Heart left ventricle (tissue), 16 donors: Measurements from ENCODE around the gene RNF130. TPM values are rescaled to one million over a fixed set of nuclear protein-coding genes. Genes with fewer than 3 reads are reported as not detected.

ENCODE experiments used
- ATAC-seq, 4 donors: fragments of 200-7000 bp; cut with Tn5 transposase; one replicate each; pipeline ENCODE4 v1.9.1; 2020 to 2022; ENCODE audit warnings: moderate library complexity in 4 of 4, mild to moderate bottlenecking in 3 of 4, moderate number of reproducible peaks in 1 of 4
- DNase-seq, 5 donors: peaks; one replicate each; pipeline ENCODE4 v3.0.0-alpha.2; 2020
- H3K27ac ChIP-seq, 12 donors: fragments of 200-600 bp; sonication (generic) in 4 of 12; one replicate each; pipeline versions ENCODE4 v1.5.0 to v1.8.0; 2016 to 2022; ENCODE audit warnings: mild to moderate bottlenecking in 2 of 12
- H3K27me3 ChIP-seq, 9 donors: fragments of 200-600 bp; sonication (generic) in 2 of 9; one replicate each; pipeline versions ENCODE4 v1.5.1 to v1.8.0; 2016 to 2022; ENCODE audit warnings: mild to moderate bottlenecking in 3 of 9
- H3K36me3 ChIP-seq, 9 donors: fragments of 200-600 bp; sonication (generic) in 2 of 9; one replicate each; pipeline versions ENCODE4 v1.5.0 to v1.8.0; 2018 to 2022; ENCODE audit warnings: mild to moderate bottlenecking in 2 of 9
- H3K4me1 ChIP-seq, 12 donors: fragments of 200-600 bp; sonication (generic) in 4 of 12; one replicate each; pipeline versions ENCODE4 v1.5.0 to v1.8.0; 2016 to 2022; ENCODE audit warnings: mild to moderate bottlenecking in 3 of 12
- H3K4me3 ChIP-seq, 12 donors: fragments of 200-600 bp; sonication (generic) in 4 of 12; one replicate each; pipeline versions ENCODE4 v1.5.0 to v1.8.0; 2017 to 2022; ENCODE audit warnings: mild to moderate bottlenecking in 9 of 12, moderate library complexity in 4 of 12
- H3K9me3 ChIP-seq, 12 donors: fragments of 200-600 bp; sonication (generic) in 4 of 12; one replicate each; pipeline versions ENCODE4 v1.5.0 to v1.8.0; 2016 to 2022; ENCODE audit warnings: mild to moderate bottlenecking in 1 of 12
- CTCF ChIP-seq, 12 donors: fragments of 200-600 bp; sonication (generic) in 4 of 12; IDR thresholded peaks; one replicate each; pipeline versions ENCODE4 v1.5.0 to v1.8.0; 2018 to 2022; ENCODE audit warnings: antibody characterized with exemption in 12 of 12, mild to moderate bottlenecking in 5 of 12
- POLR2A ChIP-seq, 2 donors: fragments of 450-650 bp; IDR thresholded peaks; one replicate each; pipeline ENCODE4 v1.6.1; 2017; ENCODE audit warnings: antibody characterized with exemption in 2 of 2, mild to moderate bottlenecking in 2 of 2, moderate library complexity in 2 of 2
- WGBS, 4 donors: extraction: QIAGEN DNeasy Blood & Tissue Kit in 2 of 4; methylation state at CpG; one replicate each; pipeline versions ENCODE4 v1.1.5 to v1.1.7; 2013 to 2018; 5-methylcytosine and 5-hydroxymethylcytosine counted together
- intact Hi-C, 10 donors: fragments of 100-400 bp; cut with DNase I; formaldehyde crosslinking; loops; one replicate each; pipeline versions ENCODE4 v1.11.1 to v1.14.2; 2022
- polyA plus RNA-seq, 2 donors: library from polyadenylated mRNA; stranded (reverse); fragments of 200-250 nt; gene quantifications; one replicate each; pipeline ENCODE4 v1.2.3, GENCODE V29; 2013
- total RNA-seq, 9 donors: library from RNA; depleted of rRNA in 2 of 9; stranded (reverse); fragments of >200 nt in 2 of 9; fragmentation: NEBNext Ultra II Directional in 3 of 9; extraction: Animal tissue kit (Norgen Biotek cat#: 25700) in 3 of 9; gene quantifications; one replicate each; pipeline versions ENCODE4 v1.1.0 to v1.2.4, GENCODE V29; 2016 to 2023
- donor health status: ischemic (EF 13 %, LVEDD 7.1; RV severe dilation, severe dysfunction).
- donor health status: healthy with polysubstance abuse.
- donor health status: DM: no; HTN: yes; CAD: no.
- donor health status: DM: no; HTN: no; CAD: no.
- donor health status: ischemic (EF 25% LVEDD 6.9; RV normal size, moderate dysfunction).
- donor health status: ischemic (EF 25% LVEDD 5.7; RV mildly dilated, moderate dysfunction).
- donor health status: healthy.
- donor health status: DM: yes; HTN: yes; CAD: no.
- donor health status: ischemic (EF 35%, LVEDD 5.7; RV mildly dilated, moderate dysfunction).
- donor health status: nonischemic (EF 11% LVEDD 7.7; RV severe dilation, severe dysfunction).
- donor health status: DM: yes; HTN: yes; CAD: no.
- donor health status: PGD.
- donor health status: ischemic (EF 29% LVEDD 5.4; RV normal size, mild dysfunction).
- donor health status: nonischemic (EF 23%, LVEDD 6.1; RV moderate dilation, normal function).

Gene RNF130
- total and polyA plus RNA-seq, 11 donors, result 26.3 to 76.2 (median 38.7) TPM

GRCh38 chr5:180059326-180059725 lies 12.2 kb downstream of the RNF130 start:
- H3K9me3 ChIP-seq, result no peaks in the 10 kb centered on the region
- DNase-seq (no peak), ATAC-seq (no peak)
- no peak overlapping the region for H3K27ac ChIP-seq
- no peak for TF ChIP-seq CTCF (IDR thresholded peaks at IDR 0.05)
- no peak for TF ChIP-seq POLR2A (IDR thresholded peaks at IDR 0.05)
- H3K36me3 ChIP-seq, result no peaks in the 10 kb centered on the region
- H3K4me1 ChIP-seq, result peaks cover 0 to 7% (median 0%) of the 10 kb centered on the region in 12 donors
- no peak overlapping the region for H3K4me3 ChIP-seq
- WGBS, 4 donors, result 83 to 88% (median 85%) methylated on average over 6 of the region's 6 CpGs
- intact Hi-C loops, result no loop called here
- no peaks in the 10 kb centered on the region for H3K27me3 ChIP-seq

GRCh38 chr5:180056153-180056552 lies 15.4 kb downstream of the RNF130 start:
- intact Hi-C loops, result no loop called here
- peaks cover 0 to 12% (median 0%) of the 10 kb centered on the region in 12 donors for H3K4me1 ChIP-seq
- WGBS, 4 donors, result 93 to 100% (median 99%) methylated on average over 1 of the region's 1 CpG
- no peak for DNase-seq
- H3K9me3 ChIP-seq, result no peaks in the 10 kb centered on the region
- H3K27me3 ChIP-seq, result no peaks in the 10 kb centered on the region
- H3K4me3 ChIP-seq, result no peak overlapping the region
- ATAC-seq, result no peak
- H3K27ac ChIP-seq, result no peak overlapping the region
- H3K36me3 ChIP-seq, result no peaks in the 10 kb centered on the region
- TF ChIP-seq CTCF (IDR thresholded peaks at IDR 0.05), result no peak
- no peak for TF ChIP-seq POLR2A (IDR thresholded peaks at IDR 0.05)

- WGBS, 4 donors, result 77 to 94% (median 85%) methylated on average over 6 of the region's 6 CpGs
- no peak overlapping the region for H3K4me3 ChIP-seq
- no peaks in the 10 kb centered on the region for H3K9me3 ChIP-seq
- DNase-seq, result no peak
- H3K27me3 ChIP-seq, result no peaks in the 10 kb centered on the region
- ATAC-seq, result no peak
- TF ChIP-seq CTCF (IDR thresholded peaks at IDR 0.05) (no peak), POLR2A (IDR thresholded peaks at IDR 0.05) (no peak)
- peaks cover 0 to 28% (median 8%) of the 10 kb centered on the region in 12 donors for H3K4me1 ChIP-seq
- no peak overlapping the region for H3K27ac ChIP-seq
- no peaks in the 10 kb centered on the region for H3K36me3 ChIP-seq
- intact Hi-C loops, result no loop called here
Measured at GRCh38 chr5:180054226-180054625, 17.3 kb downstream of the RNF130 start.

- 85 to 92% (median 89%) methylated on average over 8 of the region's 8 CpGs for WGBS, 4 donors
- peaks cover 0 to 37% (median 19%) of the 10 kb centered on the region in 12 donors for H3K4me1 ChIP-seq
- no peak for TF ChIP-seq CTCF (IDR thresholded peaks at IDR 0.05)
- no peak for TF ChIP-seq POLR2A (IDR thresholded peaks at IDR 0.05)
- no peaks in the 10 kb centered on the region for H3K9me3 ChIP-seq
- no peaks in the 10 kb centered on the region for H3K36me3 ChIP-seq
- no peak overlapping the region for H3K4me3 ChIP-seq
- no peak for DNase-seq
- ATAC-seq, result no peak
- no peak overlapping the region for H3K27ac ChIP-seq
- no peaks in the 10 kb centered on the region for H3K27me3 ChIP-seq
- intact Hi-C loops, result no loop called here
Measured at GRCh38 chr5:180053061-180053602, 18.4 kb downstream of the RNF130 start.
